ENCODE measurements around the gene ZDHHC24.
"Not testable (repeated sequence)": the region's sequence is repeated elsewhere in the genome, so short reads cannot be mapped to it uniquely, and the experiment has no call there.

ZDHHC24 gene
- 11.1 to 23.2 reads per million in 2 experiments for total RNA-seq

GRCh38 chr11:66545701-66546367, at the start of gene ZDHHC24:
TSS of gene ZDHHC24 (minus strand) at chr11:66546048. CDS start at chr11:66546003, 45 bp downstream.
- peak; percentile 73 for DNase-seq (ENCODE audit: low read depth)

GRCh38 chr11:66595245-66595904, 49.5 kb upstream of the ZDHHC24 start:
- DNase-seq (ENCODE audit: low read depth): no peak

GRCh38 chr11:66593650-66594049, 47.8 kb upstream of the ZDHHC24 start:
- DNase-seq (ENCODE audit: low read depth): no peak

GRCh38 chr11:66593303-66593635, 47.4 kb upstream of the ZDHHC24 start:
- no peak for DNase-seq (ENCODE audit: low read depth)

- DNase-seq (ENCODE audit: low read depth): peak; percentile 98
These were observed 46.8 kb upstream of the ZDHHC24 start, which contains the start of the genes CCDC87 and CCS for GRCh38 chr11:66592457-66593302. TSS of gene CCDC87 (minus strand) at chr11:66593063. CDS start at chr11:66593015, 48 bp downstream. TSS of gene CCS (plus strand) at chr11:66593185. CDS start at chr11:66593262, 77 bp downstream.

GRCh38 chr11:66591175-66591574, 45.3 kb upstream of the ZDHHC24 start:
- no peak for DNase-seq (ENCODE audit: low read depth)

- DNase-seq (ENCODE audit: low read depth): no peak
These were observed 44.3 kb upstream of the ZDHHC24 start for GRCh38 chr11:66589996-66590675.

- not testable (repeated sequence) for DNase-seq (ENCODE audit: low read depth)
These were observed 43.5 kb upstream of the ZDHHC24 start for GRCh38 chr11:66589315-66589714.

GRCh38 chr11:66586136-66586535, 40.3 kb upstream of the ZDHHC24 start:
- no peak for DNase-seq (ENCODE audit: low read depth)

GRCh38 chr11:66585447-66585846, 39.6 kb upstream of the ZDHHC24 start:
- not testable (repeated sequence) for DNase-seq (ENCODE audit: low read depth)

GRCh38 chr11:66582565-66583147, 36.8 kb upstream of the ZDHHC24 start:
- DNase-seq (ENCODE audit: low read depth): not testable (repeated sequence)

GRCh38 chr11:66581261-66581660, 35.4 kb upstream of the ZDHHC24 start:
- DNase-seq (ENCODE audit: low read depth): no peak

GRCh38 chr11:66580803-66581202, 35.0 kb upstream of the ZDHHC24 start:
- DNase-seq (ENCODE audit: low read depth): no peak

GRCh38 chr11:66579017-66579606, 33.3 kb upstream of the ZDHHC24 start:
- peak; percentile 70 for DNase-seq (ENCODE audit: low read depth)

- DNase-seq (ENCODE audit: low read depth): no peak
These were observed 25.0 kb upstream of the ZDHHC24 start for GRCh38 chr11:66570850-66571180.

GRCh38 chr11:66570079-66570849, 24.4 kb upstream of the ZDHHC24 start:
- DNase-seq (ENCODE audit: low read depth): no peak

- no peak for DNase-seq (ENCODE audit: low read depth)
These were observed 23.2 kb upstream of the ZDHHC24 start for GRCh38 chr11:66569076-66569475.

- DNase-seq (ENCODE audit: low read depth): peak; percentile 56
These were observed 22.5 kb upstream of the ZDHHC24 start, which contains the start of gene CTSF for GRCh38 chr11:66568124-66568916. TSS of gene CTSF (minus strand) at chr11:66568606. CDS start at chr11:66568486, 120 bp downstream.

- DNase-seq (ENCODE audit: low read depth): no peak
These were observed 21.9 kb upstream of the ZDHHC24 start for GRCh38 chr11:66567787-66568123.

- no peak for DNase-seq (ENCODE audit: low read depth)
These were observed 20.4 kb upstream of the ZDHHC24 start for GRCh38 chr11:66566221-66566620.
